Neural cell (in vitro differentiated cells): ENCODE results near the gene DIAPH2. TPM values are rescaled to one million over a fixed set of nuclear protein-coding genes. Genes with fewer than 3 reads are reported as not detected.

ENCODE experiments used
- H2AFZ ChIP-seq: fragments of 200-600, 300-800 bp; sonication (generic), shearing (Covaris generic); 2 replicates; pipeline ENCODE4 v1.6.0; 2014; ENCODE audit warnings: low read depth, mild to moderate bottlenecking, antibody characterized with exemption, low read length, moderate library complexity
- H3F3A ChIP-seq: fragments of 200-600 bp; shearing (Covaris generic); 2 replicates; pipeline ENCODE4 v1.6.1; 2016; ENCODE audit warnings: mild to moderate bottlenecking, moderate library complexity, mixed read lengths, antibody characterized with exemption, low read length; ENCODE audit not compliant: insufficient read depth, poor library complexity, severe bottlenecking
- H3K27ac ChIP-seq: fragments of 200-600, 300-800 bp; sonication (generic), shearing (Covaris generic); 2 replicates; pipeline ENCODE4 v1.5.1; 2014; ENCODE audit warnings: mild to moderate bottlenecking, low read length, moderate library complexity
- H3K27me3 ChIP-seq: fragments of 300-800, 200-600 bp; sonication (generic), shearing (Covaris generic); 2 replicates; pipeline ENCODE4 v1.6.0; 2014; ENCODE audit warnings: mild to moderate bottlenecking, low read depth, low read length, moderate library complexity; ENCODE audit not compliant: insufficient read depth
- H3K36me3 ChIP-seq: fragments of 300-800, 200-600 bp; sonication (generic), shearing (Covaris generic); 2 replicates; pipeline ENCODE4 v1.5.1; 2014; ENCODE audit warnings: mild to moderate bottlenecking, antibody characterized with exemption, low read length, moderate library complexity; ENCODE audit not compliant: insufficient read depth
- H3K4me2 ChIP-seq: fragments of 300-800, 200-600 bp; sonication (generic), shearing (Covaris generic); 2 replicates; pipeline ENCODE4 v1.6.0; 2014; ENCODE audit warnings: mild to moderate bottlenecking, low read length
- H3K4me3 ChIP-seq: fragments of 300-800, 200-600 bp; sonication (generic), shearing (Covaris generic); 2 replicates; pipeline ENCODE4 v1.5.1; 2014; ENCODE audit warnings: mild to moderate bottlenecking, low read length, moderate library complexity
- H3K79me2 ChIP-seq: fragments of 200-600 bp; shearing (Covaris generic); replicated peaks from 2 replicates; pipeline ENCODE4 v1.6.0; 2014; ENCODE audit warnings: mild to moderate bottlenecking, low read length, moderate library complexity; ENCODE audit not compliant: insufficient read depth
- H3K9ac ChIP-seq: fragments of 300-800, 200-600 bp; sonication (generic), shearing (Covaris generic); 2 replicates; pipeline ENCODE4 v1.6.1; 2016; ENCODE audit warnings: mild to moderate bottlenecking, low read length, mixed read lengths
- H3K9me2 ChIP-seq: fragments of 200-600 bp; shearing (Covaris generic); 2 replicates; pipeline ENCODE4 v1.6.1; 2016; ENCODE audit warnings: mild to moderate bottlenecking, low read length, mixed read lengths; ENCODE audit not compliant: insufficient read depth
- H3K9me3 ChIP-seq: fragments of 200-600, 300-800 bp; sonication (generic), shearing (Covaris generic); 2 replicates; pipeline ENCODE4 v1.6.1; 2016; ENCODE audit warnings: mild to moderate bottlenecking, mixed run types, low read length, moderate library complexity, mixed read lengths
- H4K20me1 ChIP-seq: fragments of 200-600 bp; shearing (Covaris generic); 2 replicates; pipeline ENCODE4 v1.6.1; 2016; ENCODE audit warnings: mild to moderate bottlenecking, mixed run types; ENCODE audit not compliant: insufficient read depth
- CTCF ChIP-seq: fragments of 450-650 bp; IDR thresholded peaks from 2 replicates; pipeline ENCODE4 v1.5.1; 2014; ENCODE audit warnings: antibody characterized with exemption, mild to moderate bottlenecking, moderate library complexity; ENCODE audit not compliant: poor library complexity, severe bottlenecking
- EP300 ChIP-seq: fragments of 450-650 bp; conservative IDR thresholded peaks from 2 replicates; pipeline ENCODE4 v1.6.1; 2014; ENCODE audit warnings: antibody characterized with exemption, mild to moderate bottlenecking, moderate library complexity; ENCODE audit not compliant: poor library complexity, severe bottlenecking
- EZH2 ChIP-seq: fragments of 200-600, 300-800 bp; shearing (Covaris generic), sonication (generic); IDR thresholded peaks from 2 replicates; pipeline ENCODE4 v1.6.1; 2014; ENCODE audit warnings: antibody characterized with exemption, low read length, borderline replicate concordance, mild to moderate bottlenecking; ENCODE audit not compliant: insufficient read depth, poor library complexity, severe bottlenecking
- MXI1 ChIP-seq: fragments of 450-650 bp; conservative IDR thresholded peaks from 2 replicates; pipeline ENCODE4 v1.6.1; 2014; ENCODE audit warnings: antibody characterized with exemption, mild to moderate bottlenecking; ENCODE audit not compliant: poor library complexity, severe bottlenecking
- POLR2AphosphoS5 ChIP-seq: IDR thresholded peaks from 2 replicates; pipeline ENCODE4 v1.6.1; 2012
- RAD21 ChIP-seq: fragments of 450-650 bp; conservative IDR thresholded peaks from 2 replicates; pipeline ENCODE4 v1.6.1; 2014; ENCODE audit warnings: antibody characterized with exemption, mild to moderate bottlenecking, moderate library complexity
- SMC3 ChIP-seq: fragments of 450-650 bp; conservative IDR thresholded peaks from 2 replicates; pipeline ENCODE4 v1.6.1; 2014; ENCODE audit warnings: antibody characterized with exemption, mild to moderate bottlenecking, moderate library complexity; ENCODE audit not compliant: poor library complexity
- TAF1 ChIP-seq: IDR thresholded peaks from 2 replicates; pipeline ENCODE4 v1.6.1; 2012; ENCODE audit warnings: low read depth
- polyA plus RNA-seq: library from polyadenylated mRNA; depleted of rRNA; stranded (reverse); fragments of >200 nt; gene quantifications from 2 replicates; pipeline ENCODE4 v1.2.3, GENCODE V29; 2014
- TF ChIP-seq, protein P1 (sequence below): IDR thresholded peaks from 2 replicates; pipeline ENCODE4 v1.6.1; 2012; ENCODE audit warnings: borderline replicate concordance

The DIAPH2 gene
- polyA plus RNA-seq, 1 donor from 2014 or later: 0.07 TPM

DNA sequence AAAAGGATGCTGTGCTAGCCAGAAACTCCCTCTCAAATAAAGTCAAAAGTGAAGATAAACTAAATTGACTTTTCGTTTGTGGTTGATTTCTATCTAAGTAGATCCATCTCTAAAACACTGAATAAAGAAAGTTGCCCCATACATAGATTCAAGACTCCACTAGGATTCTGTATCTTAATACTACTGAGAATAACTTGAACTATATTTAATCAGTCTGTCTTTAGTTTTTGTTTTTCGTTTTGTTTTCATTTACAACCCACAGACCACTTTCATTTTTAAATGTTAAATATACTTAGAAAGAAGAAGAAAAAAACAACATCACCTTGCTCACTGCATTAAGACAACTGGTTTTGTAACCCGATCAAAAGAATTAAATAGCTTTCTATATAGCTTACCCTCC, 854.1 kb downstream of the DIAPH2 start:
- Histone ChIP-seq H3K36me3 (no peaks in the 10 kb centered on the region), H3K4me2 (no peak overlapping the region), H3K79me2 (no peaks in the 10 kb centered on the region), H3F3A (no peaks in the 10 kb centered on the region), H3K9me2 (no peaks in the 10 kb centered on the region), H3K9me3 (no peaks in the 10 kb centered on the region), H3K4me3 (no peak overlapping the region), H3K27ac (no peak overlapping the region), H2AFZ (no peak overlapping the region), H3K27me3 (no peaks in the 10 kb centered on the region), H3K9ac (no peak overlapping the region), H4K20me1 (no peaks in the 10 kb centered on the region)
- no peak for TF ChIP-seq SMC3
- TF ChIP-seq, protein P1, sequence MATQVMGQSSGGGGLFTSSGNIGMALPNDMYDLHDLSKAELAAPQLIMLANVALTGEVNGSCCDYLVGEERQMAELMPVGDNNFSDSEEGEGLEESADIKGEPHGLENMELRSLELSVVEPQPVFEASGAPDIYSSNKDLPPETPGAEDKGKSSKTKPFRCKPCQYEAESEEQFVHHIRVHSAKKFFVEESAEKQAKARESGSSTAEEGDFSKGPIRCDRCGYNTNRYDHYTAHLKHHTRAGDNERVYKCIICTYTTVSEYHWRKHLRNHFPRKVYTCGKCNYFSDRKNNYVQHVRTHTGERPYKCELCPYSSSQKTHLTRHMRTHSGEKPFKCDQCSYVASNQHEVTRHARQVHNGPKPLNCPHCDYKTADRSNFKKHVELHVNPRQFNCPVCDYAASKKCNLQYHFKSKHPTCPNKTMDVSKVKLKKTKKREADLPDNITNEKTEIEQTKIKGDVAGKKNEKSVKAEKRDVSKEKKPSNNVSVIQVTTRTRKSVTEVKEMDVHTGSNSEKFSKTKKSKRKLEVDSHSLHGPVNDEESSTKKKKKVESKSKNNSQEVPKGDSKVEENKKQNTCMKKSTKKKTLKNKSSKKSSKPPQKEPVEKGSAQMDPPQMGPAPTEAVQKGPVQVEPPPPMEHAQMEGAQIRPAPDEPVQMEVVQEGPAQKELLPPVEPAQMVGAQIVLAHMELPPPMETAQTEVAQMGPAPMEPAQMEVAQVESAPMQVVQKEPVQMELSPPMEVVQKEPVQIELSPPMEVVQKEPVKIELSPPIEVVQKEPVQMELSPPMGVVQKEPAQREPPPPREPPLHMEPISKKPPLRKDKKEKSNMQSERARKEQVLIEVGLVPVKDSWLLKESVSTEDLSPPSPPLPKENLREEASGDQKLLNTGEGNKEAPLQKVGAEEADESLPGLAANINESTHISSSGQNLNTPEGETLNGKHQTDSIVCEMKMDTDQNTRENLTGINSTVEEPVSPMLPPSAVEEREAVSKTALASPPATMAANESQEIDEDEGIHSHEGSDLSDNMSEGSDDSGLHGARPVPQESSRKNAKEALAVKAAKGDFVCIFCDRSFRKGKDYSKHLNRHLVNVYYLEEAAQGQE: no peak
- no peak for TF ChIP-seq EP300
- TF ChIP-seq RAD21: no peak
- no peak for TF ChIP-seq MXI1
- no peak for TF ChIP-seq POLR2AphosphoS5
- no peak for TF ChIP-seq TAF1
- TF ChIP-seq CTCF: no peak
- TF ChIP-seq EZH2: no peak

GRCh38 chrX:97539970-97540519, 855.4 kb downstream of the DIAPH2 start:
- TF ChIP-seq SMC3 (no peak), EZH2 (no peak), TAF1 (no peak), EP300 (no peak), CTCF (no peak), MXI1 (no peak)
- Histone ChIP-seq H3K4me3 (no peak overlapping the region), H3K27me3 (no peaks in the 10 kb centered on the region), H3F3A (no peaks in the 10 kb centered on the region), H3K79me2 (no peaks in the 10 kb centered on the region), H3K4me2 (no peak overlapping the region), H3K36me3 (no peaks in the 10 kb centered on the region), H4K20me1 (no peaks in the 10 kb centered on the region), H3K9me2 (no peaks in the 10 kb centered on the region), H3K27ac (no peak overlapping the region), H3K9me3 (no peaks in the 10 kb centered on the region), H2AFZ (no peak overlapping the region), H3K9ac (no peak overlapping the region)
